ENCODE results near the gene CIDEB.

DNA sequence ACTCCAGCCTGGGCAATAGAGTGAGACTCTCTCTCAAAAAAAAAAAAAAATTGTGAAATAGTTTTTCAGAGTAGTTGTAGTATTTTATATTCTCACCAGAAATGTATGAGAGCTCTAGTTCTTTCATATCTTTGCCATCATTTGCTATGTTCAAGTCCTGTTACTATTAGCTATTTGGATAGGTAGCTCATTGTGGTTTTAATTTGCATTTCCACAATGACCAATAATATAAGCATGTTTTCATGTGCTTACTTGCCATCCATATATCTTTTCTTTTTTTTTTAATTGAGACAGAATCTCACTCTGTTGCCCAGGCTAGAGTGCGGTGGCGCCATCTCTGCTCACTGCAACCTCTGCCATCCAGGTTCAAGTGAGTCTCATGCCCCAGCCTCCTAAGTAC is 40.4 kb upstream of the CIDEB start:
- no peak for TF ChIP-seq EZH2 (IDR thresholded peaks at IDR 0.05; ENCODE audit: borderline replicate concordance, low read depth, low read length, poor library complexity, severe bottlenecking)
- TF ChIP-seq, protein P1, sequence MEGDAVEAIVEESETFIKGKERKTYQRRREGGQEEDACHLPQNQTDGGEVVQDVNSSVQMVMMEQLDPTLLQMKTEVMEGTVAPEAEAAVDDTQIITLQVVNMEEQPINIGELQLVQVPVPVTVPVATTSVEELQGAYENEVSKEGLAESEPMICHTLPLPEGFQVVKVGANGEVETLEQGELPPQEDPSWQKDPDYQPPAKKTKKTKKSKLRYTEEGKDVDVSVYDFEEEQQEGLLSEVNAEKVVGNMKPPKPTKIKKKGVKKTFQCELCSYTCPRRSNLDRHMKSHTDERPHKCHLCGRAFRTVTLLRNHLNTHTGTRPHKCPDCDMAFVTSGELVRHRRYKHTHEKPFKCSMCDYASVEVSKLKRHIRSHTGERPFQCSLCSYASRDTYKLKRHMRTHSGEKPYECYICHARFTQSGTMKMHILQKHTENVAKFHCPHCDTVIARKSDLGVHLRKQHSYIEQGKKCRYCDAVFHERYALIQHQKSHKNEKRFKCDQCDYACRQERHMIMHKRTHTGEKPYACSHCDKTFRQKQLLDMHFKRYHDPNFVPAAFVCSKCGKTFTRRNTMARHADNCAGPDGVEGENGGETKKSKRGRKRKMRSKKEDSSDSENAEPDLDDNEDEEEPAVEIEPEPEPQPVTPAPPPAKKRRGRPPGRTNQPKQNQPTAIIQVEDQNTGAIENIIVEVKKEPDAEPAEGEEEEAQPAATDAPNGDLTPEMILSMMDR (conservative IDR thresholded peaks at IDR 0.05; ENCODE audit: low read depth, low read length) = no peak

Measured in A673 (cell line).